Measurements from ENCODE around the gene KRT81.

The KRT81 gene

GRCh38 chr12:52291267-52291935, at the start of gene KRT81:
KRT81 (minus strand) TSS chr12:52291534; CDS start chr12:52291465, 69 bp downstream.
- DNase-seq (ENCODE audit: low read depth), result no peak

- DNase-seq (ENCODE audit: low read depth), result no peak
Observed at GRCh38 chr12:52338241-52338960, 47.1 kb upstream of the KRT81 start.

- DNase-seq (ENCODE audit: low read depth), result no peak
Observed at GRCh38 chr12:52337054-52337453, 45.7 kb upstream of the KRT81 start.

- DNase-seq (ENCODE audit: low read depth), result no peak
Observed at GRCh38 chr12:52336641-52337040, 45.3 kb upstream of the KRT81 start.

- DNase-seq (ENCODE audit: low read depth), result no peak
Observed at GRCh38 chr12:52335598-52336262, 44.4 kb upstream of the KRT81 start.

- no peak for DNase-seq (ENCODE audit: low read depth)
Observed at GRCh38 chr12:52334185-52334584, 42.9 kb upstream of the KRT81 start.

- no peak for DNase-seq (ENCODE audit: low read depth)
Observed at GRCh38 chr12:52333321-52333720, 42.0 kb upstream of the KRT81 start.

GRCh38 chr12:52332381-52332780, 41.0 kb upstream of the KRT81 start:
- DNase-seq (ENCODE audit: low read depth), result no peak

GRCh38 chr12:52331833-52332232, 40.5 kb upstream of the KRT81 start:
- no peak for DNase-seq (ENCODE audit: low read depth)

- DNase-seq (ENCODE audit: low read depth), result no peak
Observed at GRCh38 chr12:52331039-52331438, 39.7 kb upstream of the KRT81 start.

- DNase-seq (ENCODE audit: low read depth), result no peak
Observed at GRCh38 chr12:52327830-52328500, 36.6 kb upstream of the KRT81 start.

- peak; percentile 60 for DNase-seq (ENCODE audit: low read depth)
Observed at GRCh38 chr12:52327052-52327829, 35.9 kb upstream of the KRT81 start.

GRCh38 chr12:52324153-52324444, 32.8 kb upstream of the KRT81 start:
- no peak for DNase-seq (ENCODE audit: low read depth)

GRCh38 chr12:52323416-52324152, 32.2 kb upstream of the KRT81 start:
- no peak for DNase-seq (ENCODE audit: low read depth)

- DNase-seq (ENCODE audit: low read depth), result no peak
Observed at GRCh38 chr12:52323001-52323400, 31.7 kb upstream of the KRT81 start.

- DNase-seq (ENCODE audit: low read depth), result no peak
Observed at GRCh38 chr12:52322069-52322468, 30.7 kb upstream of the KRT81 start.

- DNase-seq (ENCODE audit: low read depth), result no peak
Observed at GRCh38 chr12:52321418-52321817, 30.1 kb upstream of the KRT81 start.

- no peak for DNase-seq (ENCODE audit: low read depth)
Observed at GRCh38 chr12:52320784-52321400, 29.6 kb upstream of the KRT81 start, which contains the start of gene KRT83. KRT83 (minus strand) TSS chr12:52321398; CDS start chr12:52321335, 63 bp downstream.

GRCh38 chr12:52319097-52319496, 27.8 kb upstream of the KRT81 start:
- DNase-seq (ENCODE audit: low read depth), result no peak

GRCh38 chr12:52318241-52318990, 27.1 kb upstream of the KRT81 start:
- no peak for DNase-seq (ENCODE audit: low read depth)

All from stimulated activated CD8-positive, alpha-beta memory T cell treated with anti-CD3 and anti-CD28 coated beads, Interleukin-12 subunit alpha, Interleukin-12 subunit beta, amount 100 ng/mL, for 4 hours (primary cell).